D721Med (cell line): Measurements from ENCODE around the gene ARHGEF1.

Source experiments
- DNase-seq: peaks from one replicate; pipeline ENCODE4 v3.0.0; 2011; ENCODE audit warnings: low spot score; ENCODE audit not compliant: insufficient read length
- FAIRE-seq: peaks from 2 replicates; lab custom pipeline; 2011; peaks lifted over from hg19 to GRCh38; lab: Jason Lieb, UNC
- CTCF ChIP-seq: IDR thresholded peaks from 2 replicates; pipeline ENCODE4 v1.5.1; 2012; ENCODE audit warnings: mild to moderate bottlenecking, control low read depth; ENCODE audit not compliant: insufficient read depth; ENCODE audit errors: missing control alignments

ARHGEF1 gene

GRCh38 chr19:41853768-41854167 lies 29.2 kb upstream of the ARHGEF1 start:
- no peak for TF ChIP-seq CTCF
- FAIRE-seq (no peak), DNase-seq (no peak)

- peak; percentile 39 for TF ChIP-seq CTCF
- FAIRE-seq (no peak), DNase-seq (no peak)
Observed at GRCh38 chr19:41859213-41859617, 23.8 kb upstream of the ARHGEF1 start.

GRCh38 chr19:41859618-41860418 lies 23.2 kb upstream of the ARHGEF1 start, which contains the start of gene RPS19:
TSS of gene RPS19 (plus strand) at chr19:41860255. CDS start at chr19:41860775, 520 bp downstream.
- TF ChIP-seq CTCF: no peak
- FAIRE-seq (peak; percentile 6), DNase-seq (peak; percentile 85)

- DNase-seq (no peak), FAIRE-seq (no peak)
- TF ChIP-seq CTCF: no peak
Observed at GRCh38 chr19:41860419-41861115, 22.4 kb upstream of the ARHGEF1 start.

GRCh38 chr19:41861116-41861768 lies 21.7 kb upstream of the ARHGEF1 start:
- no peak for TF ChIP-seq CTCF
- FAIRE-seq: no peak
- no peak for DNase-seq

- DNase-seq: no peak
- no peak for TF ChIP-seq CTCF
- FAIRE-seq: no peak
Observed at GRCh38 chr19:41861846-41862245, 21.1 kb upstream of the ARHGEF1 start.
